Measurements from ENCODE around the gene ITGB4. TPM values are rescaled to one million over a fixed set of nuclear protein-coding genes. Genes with fewer than 3 reads are reported as not detected.

ITGB4 gene
- polyA plus RNA-seq, 3 donors = 0.09 to 0.82 TPM; not detected in 1

- Histone ChIP-seq H3K4me1 (ENCODE audit: control insufficient read depth in 1 of 2, insufficient read depth in 2 of 2, low read length in 2 of 2) (peaks cover 20 to 28% of the 10 kb centered on the region in 2 donors), H4K20me1 (ENCODE audit: insufficient read depth, low read length) (no peaks in the 10 kb centered on the region), H3K27me3 (ENCODE audit: control insufficient read depth in 2 of 2, insufficient read depth in 2 of 2, low read length in 2 of 2) (no peaks in the 10 kb centered on the region), H2AFZ (ENCODE audit: insufficient read depth, low read depth, low read length, poor library complexity, severe bottlenecking) (no peak overlapping the region), H3K4me3 (replicated peaks in 1 of 3; ENCODE audit: low read depth in 2 of 3, low read length in 3 of 3) (no peak overlapping the region), H3K79me2 (ENCODE audit: insufficient read depth, low read length) (no peaks in the 10 kb centered on the region), H3K9me3 (replicated peaks in 1 of 2; ENCODE audit: control insufficient read depth in 1 of 2, insufficient read depth in 1 of 2, low read length in 2 of 2) (no peaks in the 10 kb centered on the region), H3K4me2 (replicated peaks; ENCODE audit: extremely low read depth, low read length, poor library complexity, severe bottlenecking) (no peak overlapping the region), H3K9ac (ENCODE audit: insufficient read depth, low read length, poor library complexity, severe bottlenecking) (no peak overlapping the region), H3K27ac (ENCODE audit: low read depth in 1 of 2, low read length in 2 of 2) (no peak overlapping the region), H3K36me3 (replicated peaks in 1 of 2; ENCODE audit: control insufficient read depth in 1 of 2, insufficient read depth in 2 of 2, low read length in 2 of 2) (no peaks in the 10 kb centered on the region)
- peaks cover 31% of the 10 kb centered on the region for H3K4me1 Mint-ChIP-seq
- H3K9me3 Mint-ChIP-seq = peaks cover 0 to 4% (median 0%) of the 10 kb centered on the region in 7 donors
- peaks cover 3% of the 10 kb centered on the region in 2 donors for H3K36me3 Mint-ChIP-seq
- no peak for DNase-seq
- H3K27me3 Mint-ChIP-seq (ENCODE audit: low read depth in 3 of 3) = peaks cover 0 to 2% (median 0%) of the 10 kb centered on the region in 3 donors
- WGBS (ENCODE audit: insufficient coverage) = no CpG with 5 or more reads among the region's 4 CpGs
- intact Hi-C loops (cut with micrococcal nuclease) = no loop called here
- TF ChIP-seq CTCF (IDR thresholded peaks at IDR 0.05) = no peak
- H3K27ac Mint-ChIP-seq = peak overlapping the region in 6 of 7 donors; percentile 10 to 83 (median 56)
- H3K4me3 Mint-ChIP-seq = no peak overlapping the region
These were observed 13.5 kb downstream of the ITGB4 start for GRCh38 chr17:75734674-75735294.

GRCh38 chr17:75736173-75736835 is 15.0 kb downstream of the ITGB4 start:
- no peak for TF ChIP-seq CTCF (IDR thresholded peaks at IDR 0.05)
- peaks cover 3% of the 10 kb centered on the region in 2 donors for H3K36me3 Mint-ChIP-seq
- Histone ChIP-seq H3K79me2 (ENCODE audit: insufficient read depth, low read length) (no peaks in the 10 kb centered on the region), H3K36me3 (replicated peaks in 1 of 2; ENCODE audit: control insufficient read depth in 1 of 2, insufficient read depth in 2 of 2, low read length in 2 of 2) (no peaks in the 10 kb centered on the region), H3K27ac (ENCODE audit: low read depth in 1 of 2, low read length in 2 of 2) (no peak overlapping the region), H2AFZ (ENCODE audit: insufficient read depth, low read depth, low read length, poor library complexity, severe bottlenecking) (no peak overlapping the region), H3K9ac (ENCODE audit: insufficient read depth, low read length, poor library complexity, severe bottlenecking) (no peak overlapping the region), H3K4me1 (ENCODE audit: control insufficient read depth in 1 of 2, insufficient read depth in 2 of 2, low read length in 2 of 2) (peaks cover 20 to 28% of the 10 kb centered on the region in 2 donors), H3K4me3 (replicated peaks in 1 of 3; ENCODE audit: low read depth in 2 of 3, low read length in 3 of 3) (no peak overlapping the region), H3K4me2 (replicated peaks; ENCODE audit: extremely low read depth, low read length, poor library complexity, severe bottlenecking) (no peak overlapping the region), H4K20me1 (ENCODE audit: insufficient read depth, low read length) (no peaks in the 10 kb centered on the region), H3K27me3 (ENCODE audit: control insufficient read depth in 2 of 2, insufficient read depth in 2 of 2, low read length in 2 of 2) (no peaks in the 10 kb centered on the region), H3K9me3 (replicated peaks in 1 of 2; ENCODE audit: control insufficient read depth in 1 of 2, insufficient read depth in 1 of 2, low read length in 2 of 2) (no peaks in the 10 kb centered on the region)
- intact Hi-C loops (cut with micrococcal nuclease) = no loop called here
- peak overlapping the region; percentile 37 to 98 (median 76) for H3K27ac Mint-ChIP-seq
- peaks cover 0 to 2% (median 0%) of the 10 kb centered on the region in 3 donors for H3K27me3 Mint-ChIP-seq (ENCODE audit: low read depth in 3 of 3)
- H3K4me3 Mint-ChIP-seq = no peak overlapping the region
- no peak for DNase-seq
- WGBS (ENCODE audit: insufficient coverage) = 97% methylated on average over 26 of the region's 26 CpGs
- peaks cover 31% of the 10 kb centered on the region for H3K4me1 Mint-ChIP-seq
- peaks cover 0 to 4% (median 0%) of the 10 kb centered on the region in 7 donors for H3K9me3 Mint-ChIP-seq

Data from CD14-positive monocyte (primary cell).